HG03139 (cell line): ENCODE measurements around the gene STK31.
A peak's percentile ranks its signal among the peaks of the same experiment; 100 is the strongest.
"Not testable (repeated sequence)": the region's sequence is repeated elsewhere in the genome, so short reads cannot be mapped to it uniquely, and the experiment has no call there.

Experiments used
- ATAC-seq: cut with Tn5 transposase; IDR thresholded peaks from one replicate; pipeline ENCODE4 v1.9.1; 2021; ENCODE audit not compliant: unreplicated experiment

Gene STK31

GRCh38 chr7:23710000-23710399, at the start of gene STK31:
Gene STK31 (plus strand): TSS chr7:23710219. CDS start chr7:23710286, 67 bp downstream.
- no peak for ATAC-seq

DNA sequence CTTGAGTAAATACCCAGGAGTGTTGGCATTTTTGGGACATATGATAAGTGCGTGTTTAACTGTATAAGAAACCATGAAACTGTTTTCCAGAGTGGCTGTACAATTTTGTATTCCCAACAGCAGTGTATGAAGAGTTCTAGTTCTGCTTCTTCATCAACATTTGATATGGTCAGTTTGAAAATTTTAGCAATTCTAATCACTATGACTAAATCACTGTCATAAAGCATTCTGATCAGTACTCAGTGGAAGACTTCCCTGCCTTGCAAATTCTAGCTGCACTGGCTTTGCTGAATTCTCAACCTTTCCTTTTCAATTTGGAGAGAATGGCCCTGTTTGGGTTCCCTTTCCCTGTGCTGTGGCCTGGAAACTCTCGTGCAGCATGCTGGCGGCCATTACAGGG, 48.6 kb upstream of the STK31 start:
- ATAC-seq, result no peak

DNA sequence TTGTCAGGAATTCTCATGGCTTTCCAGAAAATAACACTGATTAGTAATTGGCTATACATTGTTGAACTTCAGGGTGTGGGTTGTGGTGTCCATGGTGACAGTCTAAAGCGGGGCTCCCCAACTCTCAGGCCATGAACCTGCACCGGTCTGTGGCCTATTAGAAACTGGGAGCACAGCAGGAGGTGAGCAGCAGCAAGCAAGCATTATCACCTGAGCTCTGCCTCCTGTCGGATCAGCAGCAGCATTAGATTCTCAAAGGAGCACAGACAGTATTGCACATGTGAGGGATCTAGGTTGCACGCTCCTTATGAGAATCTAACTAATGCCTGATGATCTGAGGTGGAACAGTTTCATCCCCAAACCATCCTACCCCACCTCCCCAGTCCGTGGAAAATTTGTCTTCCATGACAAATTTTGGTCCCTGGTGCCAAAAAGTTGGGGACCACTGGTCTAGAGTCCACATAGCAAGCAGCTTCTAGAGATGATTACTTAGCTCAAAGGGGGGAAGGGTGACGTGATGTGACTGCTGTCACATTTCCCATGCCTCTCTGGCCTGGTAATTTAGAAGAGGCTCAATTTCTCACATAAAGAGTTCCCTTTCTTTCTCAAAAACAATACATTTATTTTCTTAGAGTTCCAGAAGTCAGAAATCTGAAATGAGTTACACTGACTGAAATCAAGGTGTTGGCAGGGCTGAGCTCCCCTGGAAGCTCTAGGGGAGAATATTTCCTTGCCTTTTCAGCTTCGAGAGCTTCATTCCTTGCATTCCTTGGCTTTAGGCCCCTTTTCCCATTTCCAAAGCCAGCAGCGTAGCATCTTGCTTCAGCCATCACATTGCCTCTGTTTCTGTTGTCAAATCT, 47.7 kb upstream of the STK31 start:
- no peak for ATAC-seq

- no peak for ATAC-seq
Measured at GRCh38 chr7:23662984-23663313, 47.1 kb upstream of the STK31 start.

- no peak for ATAC-seq
Measured at GRCh38 chr7:23664122-23664521, 45.9 kb upstream of the STK31 start.

DNA sequence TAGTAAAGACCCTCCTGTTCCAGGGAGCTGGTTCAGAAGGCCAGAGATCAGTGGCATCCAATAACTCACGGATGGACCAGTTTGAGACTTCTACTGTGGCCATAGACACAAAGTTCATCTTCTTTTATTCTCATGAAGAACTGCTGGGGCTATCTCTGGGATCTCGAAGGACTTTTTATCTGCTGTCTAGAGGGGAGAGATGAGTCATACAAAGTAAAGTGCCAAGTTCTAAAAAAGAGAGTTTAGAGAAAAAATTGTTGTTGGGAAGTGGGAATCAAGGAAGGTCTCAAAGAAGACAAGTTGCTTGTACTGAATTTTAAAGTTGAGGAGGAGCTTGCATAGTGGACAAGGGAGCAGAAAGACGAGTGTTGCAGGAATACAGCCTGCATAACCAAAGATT, 38.0 kb upstream of the STK31 start:
- no peak for ATAC-seq

GRCh38 chr7:23679898-23680413, 30.1 kb upstream of the STK31 start, which contains the start of gene FAM221A:
Gene FAM221A (plus strand): TSS chr7:23680199. CDS start chr7:23680219, 20 bp downstream.
- peak; percentile 99 for ATAC-seq

DNA sequence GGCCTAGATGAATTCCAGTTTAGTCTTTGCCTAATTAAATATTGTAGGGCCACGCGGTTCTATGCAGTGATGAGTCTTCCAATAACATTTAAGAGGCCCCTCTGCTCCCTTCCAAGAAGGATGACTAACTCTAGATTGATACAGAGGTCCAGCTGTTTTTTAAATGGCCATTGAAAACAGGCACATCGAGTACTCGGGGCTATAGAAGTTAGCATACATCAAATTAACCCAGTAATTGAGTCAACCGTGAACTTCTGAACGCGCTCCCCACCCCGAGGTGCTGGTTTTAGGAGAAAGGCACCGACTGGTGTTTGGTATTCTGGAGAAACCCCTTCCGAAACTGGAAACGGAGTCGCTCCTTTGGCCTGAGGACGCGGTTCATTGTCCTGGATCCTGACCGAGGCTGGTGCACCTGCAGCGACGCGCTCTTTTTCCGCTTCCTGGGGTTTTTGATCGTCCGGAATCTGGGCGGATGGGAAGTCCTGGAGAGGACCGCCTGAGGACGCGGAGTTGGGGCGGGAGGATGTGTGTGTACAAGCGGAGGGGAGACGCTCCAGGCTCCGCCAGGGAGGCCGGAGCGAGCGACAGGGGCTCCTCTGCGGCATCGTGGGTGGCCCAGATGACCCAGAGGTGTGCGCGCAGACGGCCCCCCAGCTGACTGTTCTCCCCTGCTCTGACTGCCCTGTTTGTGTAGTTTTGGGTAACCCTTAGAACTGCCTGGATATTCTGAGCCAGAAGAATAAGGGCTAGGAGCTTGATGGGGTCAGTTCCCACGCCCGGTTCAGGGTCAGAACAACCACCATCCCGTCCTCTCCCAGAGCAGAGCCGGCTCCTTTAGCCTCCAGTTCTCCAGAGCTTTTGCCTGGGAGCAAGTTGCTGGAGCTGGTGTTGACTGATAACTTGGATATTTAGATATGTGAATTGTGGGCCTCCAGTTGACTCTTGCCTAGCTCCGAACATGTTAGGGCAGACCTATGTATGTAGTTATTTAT, 29.3 kb upstream of the STK31 start:
- ATAC-seq, result peak; percentile 17

DNA sequence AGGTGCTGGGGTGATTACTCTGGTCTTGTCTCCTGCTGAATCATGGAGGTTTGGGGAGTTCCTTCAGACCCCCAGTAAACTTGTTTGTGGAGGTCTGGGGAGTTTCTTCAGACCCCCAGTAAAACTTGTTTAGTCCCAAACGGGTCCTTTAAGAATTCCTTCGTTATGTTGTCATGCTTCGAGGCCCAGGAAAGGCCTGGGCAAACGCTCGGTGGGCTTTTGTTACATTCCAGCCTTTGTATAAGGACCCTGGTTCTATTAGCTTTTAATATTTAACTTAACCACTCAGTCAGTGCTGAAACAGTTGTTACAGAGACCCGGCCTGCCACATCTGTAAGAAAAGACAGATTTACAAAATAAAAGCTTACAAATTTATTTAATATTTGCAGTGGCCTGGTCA, 26.0 kb upstream of the STK31 start:
- not testable (repeated sequence) for ATAC-seq

GRCh38 chr7:23685731-23686130, 24.3 kb upstream of the STK31 start:
- no peak for ATAC-seq

DNA sequence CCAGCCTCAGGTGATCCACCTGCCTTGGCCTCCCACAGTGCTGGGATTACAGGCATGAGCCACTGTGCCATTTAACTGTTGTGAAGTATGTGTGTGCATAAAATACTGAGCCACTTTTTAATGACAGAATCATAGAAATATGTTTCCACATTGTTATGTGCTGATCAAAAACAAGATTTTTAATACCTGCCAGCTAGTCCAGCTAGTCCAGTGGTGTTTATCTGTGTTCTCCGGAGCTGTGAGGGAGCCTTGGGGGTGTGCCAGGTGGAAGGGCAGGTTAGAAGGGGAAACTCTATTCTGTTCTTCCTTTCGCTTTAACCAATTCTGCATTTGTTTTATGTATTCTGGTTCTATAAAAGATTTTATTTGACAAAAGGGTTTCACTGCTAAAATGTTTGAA, 23.0 kb upstream of the STK31 start:
- no peak for ATAC-seq

- ATAC-seq, result no peak
Measured at GRCh38 chr7:23689165-23689564, 20.9 kb upstream of the STK31 start.

- no peak for ATAC-seq
Measured at GRCh38 chr7:23691320-23691719, 18.7 kb upstream of the STK31 start.

GRCh38 chr7:23693224-23693623, 16.8 kb upstream of the STK31 start:
- ATAC-seq, result no peak

DNA sequence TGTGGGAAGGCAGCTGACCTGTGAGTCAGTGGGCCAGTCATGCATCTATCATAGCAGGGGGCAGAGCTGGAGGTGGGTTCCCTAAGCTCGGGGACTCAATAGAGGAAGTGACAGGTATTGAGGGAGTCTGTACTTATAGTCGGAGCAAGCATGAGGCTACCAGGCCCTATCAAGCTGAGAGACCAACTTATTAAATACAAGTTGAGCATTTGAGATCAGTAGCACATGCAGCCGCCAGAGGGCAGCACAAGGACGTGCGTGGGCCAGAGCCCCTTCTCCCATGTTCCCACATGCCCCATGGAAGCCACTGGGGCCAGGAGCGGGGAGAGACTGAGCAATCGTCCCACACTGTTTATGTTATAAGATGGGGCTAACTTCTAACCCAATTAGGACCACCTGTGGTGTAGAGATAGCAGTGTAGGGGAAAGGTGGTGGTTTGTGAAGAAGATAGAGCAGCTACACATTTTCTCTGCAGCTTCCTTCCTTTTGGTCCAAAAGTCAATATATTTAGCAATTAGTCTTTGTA, 13.0 kb upstream of the STK31 start:
- ATAC-seq, result no peak

- ATAC-seq, result no peak
Measured at GRCh38 chr7:23698822-23699221, 11.2 kb upstream of the STK31 start.

GRCh38 chr7:23700046-23700445, 10.0 kb upstream of the STK31 start:
- no peak for ATAC-seq

- no peak for ATAC-seq
Measured at GRCh38 chr7:23709081-23709750, 803 bp upstream of the STK31 start.

- no peak for ATAC-seq
Measured at GRCh38 chr7:23712368-23713284, 2.6 kb downstream of the STK31 start.
